HL-60/S4 treated with retinoic acid at 250 ng/mL for 4 days and 3 days (cell line): ENCODE measurements around the gene SMIM5.

Experiments
- in situ Hi-C: fragments of 300-500 bp; cut with MboI; formaldehyde crosslinking; loops from 2 replicates; pipeline ENCODE4 v1.7.0; 2022; ENCODE audit warnings: low sequenced_read_pairs

The SMIM5 gene

GRCh38 chr17:75639327-75639726, 6.1 kb downstream of the SMIM5 start:
- in situ Hi-C loops: no loop called here

GRCh38 chr17:75639771-75640555, 6.7 kb downstream of the SMIM5 start:
- in situ Hi-C loops: no loop called here

DNA sequence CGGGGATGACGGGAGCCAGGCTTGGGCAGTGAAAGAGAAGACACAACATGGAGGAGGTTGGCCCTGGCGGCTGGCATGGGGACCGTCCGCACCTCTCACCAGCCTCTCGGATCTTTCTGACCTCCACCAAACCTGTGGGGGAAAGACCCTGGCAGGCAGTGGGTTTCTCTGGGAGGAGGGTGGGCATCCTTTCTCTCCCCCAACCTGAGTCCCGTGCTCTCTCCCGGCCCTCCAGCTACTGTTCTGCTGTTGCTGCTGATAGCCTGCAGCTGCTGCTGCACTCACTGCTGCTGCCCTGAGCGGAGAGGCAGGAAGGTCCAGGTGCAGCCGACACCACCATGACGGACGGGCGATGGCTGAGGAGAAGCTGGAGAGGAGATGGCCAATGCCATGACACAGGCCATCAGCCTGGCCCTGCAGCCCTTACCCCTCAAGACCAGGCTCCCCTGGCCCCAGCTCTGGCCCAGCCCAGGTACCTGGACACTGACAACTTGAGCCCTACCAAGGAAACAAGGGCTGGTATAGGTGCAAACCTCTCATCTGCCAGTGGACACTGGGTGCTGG, 7.4 kb downstream of the SMIM5 start:
- in situ Hi-C loops: no loop called here

DNA sequence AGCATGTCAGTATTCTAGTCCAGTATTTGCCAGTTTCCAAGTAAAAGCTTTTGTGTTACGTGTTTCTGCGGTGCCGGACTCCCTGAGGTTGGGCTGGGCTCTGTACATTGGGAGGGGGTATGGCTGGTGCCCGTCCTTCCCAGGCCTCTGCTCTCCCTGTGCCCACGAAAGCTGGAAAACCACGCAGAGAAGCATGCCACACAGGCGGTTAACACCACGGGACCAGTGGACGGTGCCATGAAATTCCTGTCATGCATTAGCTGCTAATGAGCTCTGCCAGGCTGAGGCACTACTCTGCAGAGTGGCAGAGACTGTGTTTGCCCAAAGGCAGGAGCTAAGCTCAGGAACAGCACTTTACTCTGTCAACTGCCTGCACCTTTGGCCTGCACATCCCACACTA, 8.1 kb downstream of the SMIM5 start:
- in situ Hi-C loops: no loop called here

DNA sequence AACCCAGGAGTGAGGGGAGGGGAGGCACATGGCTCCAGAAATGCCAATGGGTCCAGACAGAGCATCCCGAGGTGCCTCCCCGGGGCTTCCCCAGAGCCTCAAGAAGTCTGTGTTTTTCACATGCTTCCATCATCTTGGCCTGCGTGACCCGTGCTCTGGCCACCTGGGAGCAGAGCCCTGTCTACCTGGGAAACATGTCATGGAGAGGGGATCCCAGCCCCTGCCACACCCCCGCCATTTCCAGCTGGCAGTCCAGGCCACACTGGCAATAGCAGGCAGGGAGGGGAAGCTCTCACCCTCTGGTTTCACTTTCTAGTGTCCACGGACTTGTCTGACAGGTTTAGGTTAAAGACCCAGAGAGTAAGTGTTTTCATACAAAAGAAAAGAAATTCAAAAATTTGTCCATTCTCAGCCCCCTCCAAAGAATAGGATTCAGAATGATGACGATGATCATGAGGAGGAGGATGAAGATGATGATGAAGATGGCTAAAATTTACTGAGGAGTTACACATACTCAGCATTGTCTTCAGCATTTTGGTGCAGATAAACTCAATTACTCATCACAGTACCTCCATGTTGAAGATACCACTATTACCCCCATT, 9.0 kb downstream of the SMIM5 start:
- in situ Hi-C loops: no loop called here

DNA sequence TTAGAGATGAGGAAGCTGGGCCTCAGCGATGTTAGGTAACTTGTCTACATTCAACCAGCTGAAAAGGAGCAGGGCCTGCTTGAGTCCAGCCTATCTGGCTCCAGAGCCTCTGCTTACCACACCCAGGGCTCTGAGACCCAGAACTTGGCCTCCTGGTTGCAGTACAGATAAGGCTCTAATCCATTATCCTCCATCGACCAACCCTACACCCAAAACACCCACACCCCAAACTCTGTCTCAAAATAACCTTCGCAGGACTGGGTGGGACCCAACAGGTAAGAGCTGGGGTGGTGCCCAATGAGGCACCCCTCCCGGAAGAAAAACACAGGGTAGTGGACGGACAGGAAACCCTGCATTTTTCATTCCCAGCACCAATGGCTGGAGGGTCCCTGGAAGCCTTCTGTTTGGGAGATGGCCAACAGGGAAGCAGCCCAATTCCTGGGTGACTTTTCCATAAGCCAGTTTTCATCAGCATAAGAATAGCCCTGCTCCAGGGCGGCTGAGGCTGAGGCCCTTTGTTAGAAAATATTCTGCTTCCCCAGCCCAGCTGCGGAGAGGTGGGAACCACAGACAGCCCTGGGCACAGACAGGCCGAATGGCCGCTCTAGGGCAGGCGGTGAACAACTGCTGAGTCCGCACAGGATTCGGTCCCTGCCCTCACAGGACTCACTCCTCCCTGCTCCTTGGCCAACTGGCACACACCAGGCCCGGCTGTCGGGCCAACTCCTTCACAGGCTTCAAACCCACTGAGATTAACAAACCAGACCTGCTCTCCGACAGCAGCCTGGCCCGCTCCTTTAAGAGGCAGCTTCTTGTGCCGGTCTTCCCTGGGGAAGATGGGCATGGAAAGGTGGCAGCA, 9.8 kb downstream of the SMIM5 start:
- in situ Hi-C loops: no loop called here

GRCh38 chr17:75643643-75644017, 10.4 kb downstream of the SMIM5 start:
- in situ Hi-C loops: no loop called here

DNA sequence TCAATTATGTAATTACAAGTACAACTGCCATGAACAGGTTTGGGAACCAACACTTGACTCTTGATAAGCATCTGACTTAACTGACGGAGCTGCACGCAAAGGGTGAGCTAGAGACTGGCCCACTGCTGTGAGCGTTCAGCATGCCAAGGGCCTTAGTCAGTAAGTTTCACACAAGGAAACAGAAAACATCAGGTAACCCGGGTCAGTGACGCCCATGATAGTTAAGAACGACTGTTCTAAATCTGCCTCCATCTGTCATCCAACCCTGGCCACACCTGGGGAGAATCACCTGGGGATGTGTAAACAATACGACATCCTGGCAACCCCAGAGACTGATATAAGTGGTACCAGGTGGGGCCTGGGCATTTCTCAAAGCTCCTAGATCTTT, 12.3 kb downstream of the SMIM5 start:
- in situ Hi-C loops: no loop called here

DNA sequence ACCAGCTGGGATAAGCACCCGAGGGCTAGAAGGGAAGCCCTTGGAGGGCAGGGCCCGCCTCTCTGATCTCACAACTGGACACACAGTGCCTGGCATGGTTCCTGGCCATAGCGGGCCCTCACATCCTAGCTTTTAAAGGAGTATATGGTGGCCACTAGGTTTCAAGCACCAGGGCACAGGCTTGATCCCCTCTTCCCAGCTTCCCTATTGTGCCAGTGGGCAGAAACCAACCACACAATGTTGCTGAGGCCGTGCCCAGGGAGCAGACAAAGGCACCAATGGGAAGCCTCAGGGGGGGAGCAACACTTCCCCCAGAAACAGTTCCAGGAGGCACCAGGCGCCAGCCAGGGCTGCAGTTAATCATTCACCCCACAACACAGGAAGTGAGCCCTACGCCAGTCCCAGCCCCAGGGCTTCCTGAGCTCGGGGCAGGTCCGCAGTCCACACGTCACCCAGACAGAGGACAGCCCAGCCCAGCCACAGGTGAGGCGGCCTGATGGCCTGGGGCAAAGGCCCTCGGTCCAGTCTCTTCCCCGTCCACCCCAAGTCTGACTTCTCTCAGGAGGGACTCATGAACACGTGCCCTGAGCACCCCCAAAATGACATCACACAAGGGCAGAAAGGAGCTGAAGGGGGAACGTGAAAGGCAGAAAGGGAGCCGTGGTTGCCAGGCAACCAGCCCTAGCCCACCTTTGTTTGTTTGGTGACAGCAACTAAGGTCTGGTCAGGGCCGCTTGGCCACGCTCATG, 12.8 kb downstream of the SMIM5 start:
- in situ Hi-C loops: no loop called here

DNA sequence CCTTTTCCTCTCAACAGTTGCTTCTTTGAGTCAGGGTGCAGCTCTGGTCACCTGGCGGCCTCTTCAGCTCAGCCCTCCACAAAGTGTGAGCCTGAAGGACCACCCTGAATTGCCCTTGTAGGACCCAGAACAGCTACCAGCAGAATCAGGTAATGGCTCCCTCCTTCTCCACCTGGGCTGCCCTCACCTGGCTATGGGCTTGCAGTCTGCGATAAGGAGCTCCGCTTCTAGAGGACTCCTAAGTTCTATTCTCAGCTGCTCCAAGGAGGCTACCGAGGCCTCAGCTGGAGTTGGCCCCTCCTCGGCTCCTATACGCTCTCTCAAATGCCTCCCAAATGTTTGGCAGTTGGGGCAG, 13.4 kb downstream of the SMIM5 start:
- in situ Hi-C loops: no loop called here

DNA sequence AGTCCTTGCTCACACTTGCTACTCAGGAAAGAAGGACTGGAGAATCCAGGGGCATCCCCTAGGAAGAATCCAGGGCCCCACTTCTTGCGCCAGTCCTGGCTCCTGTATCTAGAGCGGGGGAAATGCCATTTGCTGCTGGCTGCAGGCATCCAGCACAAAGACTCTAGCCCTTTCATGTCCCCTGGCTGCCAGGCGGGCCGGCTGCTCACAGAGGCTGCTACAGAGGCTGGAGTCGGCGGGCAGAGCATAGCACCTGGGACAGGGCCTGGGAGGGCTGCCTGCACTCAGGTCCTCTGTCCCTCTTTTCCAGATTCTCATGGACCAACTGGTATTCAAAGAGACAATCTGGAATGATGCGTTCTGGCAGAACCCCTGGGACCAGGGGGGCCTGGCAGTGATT, 13.8 kb downstream of the SMIM5 start:
- in situ Hi-C loops: no loop called here

GRCh38 chr17:75647921-75648320, 14.7 kb downstream of the SMIM5 start:
- in situ Hi-C loops: no loop called here

- in situ Hi-C loops: no loop called here
Measured at GRCh38 chr17:75649687-75650086, 16.5 kb downstream of the SMIM5 start.

- in situ Hi-C loops: no loop called here
Measured at GRCh38 chr17:75650874-75651273, 17.6 kb downstream of the SMIM5 start.

DNA sequence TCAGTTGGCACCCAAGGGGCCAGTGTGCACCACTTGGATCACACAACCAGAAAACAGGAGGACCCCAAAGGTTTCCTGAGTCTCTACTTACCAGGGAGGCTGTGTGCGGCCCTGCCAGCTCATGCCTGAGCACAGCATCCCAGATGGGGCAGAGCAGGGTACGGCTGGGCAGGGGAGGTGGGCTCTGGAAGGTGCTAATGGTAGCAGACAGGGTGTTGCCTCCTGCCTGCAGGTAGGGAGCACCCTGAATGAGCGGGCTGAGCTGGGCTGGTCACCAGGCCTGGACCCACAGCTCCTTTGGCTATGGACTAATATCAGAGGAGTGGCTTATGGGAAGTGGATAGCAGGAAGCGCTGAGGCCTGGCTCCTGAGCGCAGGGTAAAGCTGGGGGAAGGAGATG, 19.1 kb downstream of the SMIM5 start:
- in situ Hi-C loops: no loop called here

GRCh38 chr17:75652934-75653549, 19.8 kb downstream of the SMIM5 start:
- in situ Hi-C loops: no loop called here

DNA sequence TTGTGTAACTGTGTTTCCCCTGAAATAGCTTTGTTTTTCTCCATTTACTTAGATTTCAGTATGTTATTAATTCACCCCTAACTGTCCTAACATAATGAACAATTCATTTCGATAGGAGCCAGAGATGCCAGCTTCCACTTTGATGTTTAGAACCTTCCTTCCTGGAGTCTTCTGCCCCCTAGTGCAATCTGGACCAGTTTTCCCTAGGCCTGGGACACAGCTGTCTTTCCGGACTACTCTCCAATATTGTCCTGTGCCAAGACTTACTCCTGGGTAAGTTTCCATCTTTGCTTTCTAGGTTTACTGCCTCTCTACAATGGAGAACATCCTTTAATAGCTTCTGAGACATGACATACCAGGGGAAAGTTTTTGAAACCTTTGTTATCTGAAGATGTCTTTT, 20.9 kb downstream of the SMIM5 start:
- in situ Hi-C loops: no loop called here

- in situ Hi-C loops: no loop called here
Measured at GRCh38 chr17:75658237-75658636, 25.0 kb downstream of the SMIM5 start.

DNA sequence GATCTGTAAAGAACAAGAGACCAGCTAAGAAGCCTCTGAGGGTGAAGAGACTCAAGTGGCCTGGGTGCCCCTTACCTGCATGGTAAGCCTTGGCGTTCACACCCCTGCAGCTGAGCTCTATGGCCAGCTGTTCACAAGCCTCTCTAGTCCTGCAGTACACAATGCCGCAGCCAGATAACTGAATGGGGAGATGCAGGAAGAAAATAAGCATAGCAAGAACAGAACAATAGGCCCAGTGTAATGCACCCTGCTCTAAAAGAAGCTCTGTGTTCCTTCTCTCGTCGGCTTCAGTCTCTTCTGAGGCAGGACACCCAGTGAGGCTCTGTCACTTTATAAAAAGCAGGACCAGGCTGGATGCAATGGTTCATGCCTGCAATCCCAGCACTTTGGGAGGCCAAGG, 28.3 kb downstream of the SMIM5 start:
- in situ Hi-C loops: no loop called here

GRCh38 chr17:75662511-75662910, 29.3 kb downstream of the SMIM5 start:
- in situ Hi-C loops: no loop called here
